Measurements from ENCODE around the gene TMEM218.

The TMEM218 gene

DNA sequence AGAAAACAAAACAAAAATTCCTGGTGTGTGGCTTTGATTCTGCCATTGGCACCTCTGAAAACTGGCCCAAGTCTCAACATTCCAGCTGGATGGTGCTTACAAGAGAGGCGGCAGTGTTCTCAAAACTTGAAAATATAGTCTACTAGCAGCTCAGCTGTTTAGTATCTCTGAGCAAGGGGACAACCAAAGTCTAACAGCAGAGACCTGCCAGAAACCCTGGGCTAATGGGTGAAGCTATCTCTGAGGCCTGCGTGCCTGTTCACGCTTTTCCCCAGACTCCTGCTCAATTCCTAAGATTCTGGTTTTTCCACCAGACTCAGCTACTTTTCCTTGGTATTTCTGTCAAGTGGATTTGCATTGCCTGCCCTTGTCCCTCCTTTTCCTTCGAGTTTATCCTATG is 17.9 kb downstream of the TMEM218 start:
- Histone ChIP-seq H3K27me3 (ENCODE audit: insufficient read depth, poor library complexity, severe bottlenecking) (no peaks in the 10 kb centered on the region), H3K4me3 (replicated peaks; ENCODE audit: insufficient read depth, low read length) (no peak overlapping the region), H3K27ac (replicated peaks) (no peak overlapping the region)
- no peak for TF ChIP-seq POLR2AphosphoS5 (IDR thresholded peaks at IDR 0.05; ENCODE audit: low read depth)
- TF ChIP-seq, protein P1, sequence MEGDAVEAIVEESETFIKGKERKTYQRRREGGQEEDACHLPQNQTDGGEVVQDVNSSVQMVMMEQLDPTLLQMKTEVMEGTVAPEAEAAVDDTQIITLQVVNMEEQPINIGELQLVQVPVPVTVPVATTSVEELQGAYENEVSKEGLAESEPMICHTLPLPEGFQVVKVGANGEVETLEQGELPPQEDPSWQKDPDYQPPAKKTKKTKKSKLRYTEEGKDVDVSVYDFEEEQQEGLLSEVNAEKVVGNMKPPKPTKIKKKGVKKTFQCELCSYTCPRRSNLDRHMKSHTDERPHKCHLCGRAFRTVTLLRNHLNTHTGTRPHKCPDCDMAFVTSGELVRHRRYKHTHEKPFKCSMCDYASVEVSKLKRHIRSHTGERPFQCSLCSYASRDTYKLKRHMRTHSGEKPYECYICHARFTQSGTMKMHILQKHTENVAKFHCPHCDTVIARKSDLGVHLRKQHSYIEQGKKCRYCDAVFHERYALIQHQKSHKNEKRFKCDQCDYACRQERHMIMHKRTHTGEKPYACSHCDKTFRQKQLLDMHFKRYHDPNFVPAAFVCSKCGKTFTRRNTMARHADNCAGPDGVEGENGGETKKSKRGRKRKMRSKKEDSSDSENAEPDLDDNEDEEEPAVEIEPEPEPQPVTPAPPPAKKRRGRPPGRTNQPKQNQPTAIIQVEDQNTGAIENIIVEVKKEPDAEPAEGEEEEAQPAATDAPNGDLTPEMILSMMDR (IDR thresholded peaks at IDR 0.05; ENCODE audit: insufficient read depth, low read length): no peak
- TF ChIP-seq, protein P2, sequence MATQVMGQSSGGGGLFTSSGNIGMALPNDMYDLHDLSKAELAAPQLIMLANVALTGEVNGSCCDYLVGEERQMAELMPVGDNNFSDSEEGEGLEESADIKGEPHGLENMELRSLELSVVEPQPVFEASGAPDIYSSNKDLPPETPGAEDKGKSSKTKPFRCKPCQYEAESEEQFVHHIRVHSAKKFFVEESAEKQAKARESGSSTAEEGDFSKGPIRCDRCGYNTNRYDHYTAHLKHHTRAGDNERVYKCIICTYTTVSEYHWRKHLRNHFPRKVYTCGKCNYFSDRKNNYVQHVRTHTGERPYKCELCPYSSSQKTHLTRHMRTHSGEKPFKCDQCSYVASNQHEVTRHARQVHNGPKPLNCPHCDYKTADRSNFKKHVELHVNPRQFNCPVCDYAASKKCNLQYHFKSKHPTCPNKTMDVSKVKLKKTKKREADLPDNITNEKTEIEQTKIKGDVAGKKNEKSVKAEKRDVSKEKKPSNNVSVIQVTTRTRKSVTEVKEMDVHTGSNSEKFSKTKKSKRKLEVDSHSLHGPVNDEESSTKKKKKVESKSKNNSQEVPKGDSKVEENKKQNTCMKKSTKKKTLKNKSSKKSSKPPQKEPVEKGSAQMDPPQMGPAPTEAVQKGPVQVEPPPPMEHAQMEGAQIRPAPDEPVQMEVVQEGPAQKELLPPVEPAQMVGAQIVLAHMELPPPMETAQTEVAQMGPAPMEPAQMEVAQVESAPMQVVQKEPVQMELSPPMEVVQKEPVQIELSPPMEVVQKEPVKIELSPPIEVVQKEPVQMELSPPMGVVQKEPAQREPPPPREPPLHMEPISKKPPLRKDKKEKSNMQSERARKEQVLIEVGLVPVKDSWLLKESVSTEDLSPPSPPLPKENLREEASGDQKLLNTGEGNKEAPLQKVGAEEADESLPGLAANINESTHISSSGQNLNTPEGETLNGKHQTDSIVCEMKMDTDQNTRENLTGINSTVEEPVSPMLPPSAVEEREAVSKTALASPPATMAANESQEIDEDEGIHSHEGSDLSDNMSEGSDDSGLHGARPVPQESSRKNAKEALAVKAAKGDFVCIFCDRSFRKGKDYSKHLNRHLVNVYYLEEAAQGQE (IDR thresholded peaks at IDR 0.05; ENCODE audit: insufficient replicate concordance, low read depth): no peak
- TF ChIP-seq GABPA (IDR thresholded peaks at IDR 0.05; ENCODE audit: low read depth): no peak
- TF ChIP-seq SPI1 (IDR thresholded peaks at IDR 0.05; ENCODE audit: borderline replicate concordance, low read depth): no peak
- DNase-seq (ENCODE audit: low read depth in 1 of 2, low spot score in 1 of 2): no peak

DNA sequence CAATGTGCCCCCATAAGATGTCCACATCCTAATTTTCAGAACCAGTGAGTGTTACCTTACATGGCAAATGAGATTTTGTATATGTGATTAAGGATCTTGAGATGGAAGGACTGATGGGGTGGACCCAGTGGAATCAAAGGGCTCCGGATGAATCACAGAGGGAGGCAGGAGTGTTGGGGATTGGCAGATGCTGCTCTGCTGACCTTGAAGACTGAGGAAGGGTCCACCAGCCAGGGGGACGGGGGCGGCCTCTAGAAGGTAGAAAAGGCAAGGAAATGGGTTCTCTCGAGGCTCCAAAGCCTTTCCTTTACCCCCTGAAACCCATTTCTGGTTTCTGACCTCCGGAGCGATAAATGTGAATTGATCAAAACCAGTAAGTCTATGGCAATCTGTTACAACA is 18.8 kb downstream of the TMEM218 start:
- no peak overlapping the region for H3K27ac ChIP-seq (replicated peaks)
- TF ChIP-seq GABPA (IDR thresholded peaks at IDR 0.05; ENCODE audit: low read depth) (no peak), POLR2AphosphoS5 (IDR thresholded peaks at IDR 0.05; ENCODE audit: low read depth) (no peak), SPI1 (IDR thresholded peaks at IDR 0.05; ENCODE audit: borderline replicate concordance, low read depth) (no peak)
- TF ChIP-seq, protein P1 (IDR thresholded peaks at IDR 0.05; ENCODE audit: insufficient read depth, low read length): no peak
- TF ChIP-seq, protein P2 (IDR thresholded peaks at IDR 0.05; ENCODE audit: insufficient replicate concordance, low read depth): no peak

DNA sequence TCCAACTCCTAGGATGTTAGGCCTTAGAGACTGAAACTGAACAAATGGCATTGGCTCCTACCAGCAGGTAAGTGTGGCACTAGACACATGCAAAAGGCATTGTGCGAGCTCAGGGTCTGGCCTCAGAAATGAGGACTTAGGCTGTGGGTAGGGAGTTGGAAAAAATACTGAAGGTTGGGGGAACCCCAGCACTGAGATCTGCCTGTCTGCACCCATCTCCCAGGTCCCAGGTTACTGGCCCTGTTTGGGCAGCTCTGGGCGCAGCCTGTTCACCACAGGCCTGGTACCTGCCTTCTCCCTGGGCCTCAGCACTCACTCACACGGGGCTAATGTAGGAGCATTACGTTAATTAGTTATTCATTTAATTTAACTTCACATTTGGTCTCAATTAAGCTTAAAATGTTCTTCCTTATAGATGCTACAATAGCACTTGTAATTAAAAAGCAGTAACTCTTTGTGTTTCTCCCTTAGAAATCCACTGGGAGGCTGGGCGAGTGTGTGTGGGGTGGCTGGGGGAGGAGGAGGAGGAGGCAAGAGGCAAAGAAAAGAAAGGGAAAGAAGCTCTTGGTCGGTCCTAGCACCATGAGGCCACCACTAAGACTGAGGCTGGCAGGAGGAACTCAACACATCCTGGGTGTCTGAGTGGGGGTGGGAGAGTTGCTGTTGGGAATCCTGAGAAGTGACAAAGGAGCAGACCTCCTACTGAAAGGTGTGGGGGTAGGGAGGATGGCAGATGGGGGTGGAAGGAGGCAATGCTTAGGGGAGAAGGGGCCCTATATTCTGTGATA is 19.4 kb downstream of the TMEM218 start:
- Histone ChIP-seq H3K27me3 (ENCODE audit: insufficient read depth, poor library complexity, severe bottlenecking) (no peaks in the 10 kb centered on the region), H3K27ac (replicated peaks) (no peak overlapping the region), H3K4me3 (replicated peaks; ENCODE audit: insufficient read depth, low read length) (no peak overlapping the region)
- no peak for DNase-seq (ENCODE audit: low read depth in 1 of 2, low spot score in 1 of 2)
- TF ChIP-seq, protein P2 (IDR thresholded peaks at IDR 0.05; ENCODE audit: insufficient replicate concordance, low read depth): no peak
- TF ChIP-seq, protein P1 (IDR thresholded peaks at IDR 0.05; ENCODE audit: insufficient read depth, low read length): no peak
- TF ChIP-seq GABPA (IDR thresholded peaks at IDR 0.05; ENCODE audit: low read depth) (no peak), SPI1 (IDR thresholded peaks at IDR 0.05; ENCODE audit: borderline replicate concordance, low read depth) (no peak), POLR2AphosphoS5 (IDR thresholded peaks at IDR 0.05; ENCODE audit: low read depth) (no peak)

More for the DNA sequence above, 18.8 kb downstream of the TMEM218 start:
- Histone ChIP-seq H3K4me3 (replicated peaks; ENCODE audit: insufficient read depth, low read length) (no peak overlapping the region), H3K27me3 (ENCODE audit: insufficient read depth, poor library complexity, severe bottlenecking) (no peaks in the 10 kb centered on the region)
- DNase-seq (ENCODE audit: low read depth in 1 of 2, low spot score in 1 of 2): no peak

All from HL-60 (cell line).